IMR-90 (cell line): ENCODE results near the gene MARK4. TPM values are rescaled to one million over a fixed set of nuclear protein-coding genes. Genes with fewer than 3 reads are reported as not detected.

ENCODE experiments used
- ATAC-seq: fragments of 200-7000 bp; cut with Tn5 transposase; 2 replicates; pipeline ENCODE4 v1.9.1; 2020; ENCODE audit warnings: low read depth, mild to moderate bottlenecking, moderate library complexity
- BruUV-seq: library from RNA; stranded (reverse); fragments of 400-500 nt; replicated peaks from 2 replicates; lab custom pipeline; 2021; lab: Mats Ljungman, UMichigan
- CTCF ChIA-PET: fragments of 300-600 bp; formaldehyde crosslinking; extraction: SDS; loops from one replicate; lab custom pipeline; 2021; ENCODE audit warnings: antibody characterized with exemption; lab: Yijun Ruan, JAX
- POLR2A ChIA-PET: fragments of 300-600 bp; sonication (Branson Sonifier 250); formaldehyde crosslinking; loops from one replicate; lab custom pipeline; 2022; ENCODE audit warnings: antibody characterized with exemption; ENCODE audit not compliant: unreplicated experiment; lab: Charles Lee
- DNase-seq: peaks from one replicate; pipeline ENCODE4 v3.0.0; 2013
- H2AFZ ChIP-seq: replicated peaks from 2 replicates; pipeline ENCODE3; 2013; ENCODE audit warnings: low read length, mild to moderate bottlenecking; ENCODE audit not compliant: poor library complexity
- H2AK5ac ChIP-seq: 2 replicates; pipeline ENCODE4 v1.6.1; 2013; ENCODE audit warnings: low read depth, low read length, inconsistent platforms
- H2AK9ac ChIP-seq: replicated peaks from 2 replicates; pipeline ENCODE3; 2013; ENCODE audit warnings: mild to moderate bottlenecking, low read depth, low read length, moderate library complexity; ENCODE audit not compliant: poor library complexity
- H2BK120ac ChIP-seq: 2 replicates; pipeline ENCODE4 v1.6.1; 2013; ENCODE audit warnings: low read depth, low read length, inconsistent platforms
- H2BK15ac ChIP-seq: 3 replicates; pipeline ENCODE4 v1.6.1; 2013; ENCODE audit warnings: low read depth, low read length, inconsistent platforms
- H2BK20ac ChIP-seq: 2 replicates; pipeline ENCODE4 v1.6.1; 2013; ENCODE audit warnings: low read depth, mild to moderate bottlenecking, inconsistent platforms, low read length, moderate library complexity
- H2BK5ac ChIP-seq: 2 replicates; pipeline ENCODE4 v1.6.1; 2013; ENCODE audit warnings: mild to moderate bottlenecking, low read depth, low read length, inconsistent platforms; ENCODE audit not compliant: poor library complexity, severe bottlenecking
- H3K14ac ChIP-seq: replicated peaks from 2 replicates; pipeline ENCODE4 v1.6.1; 2013; ENCODE audit warnings: low read depth, low read length, inconsistent platforms
- H3K18ac ChIP-seq: 2 replicates; pipeline ENCODE4 v1.6.1; 2013; ENCODE audit warnings: low read depth, low read length, control low read depth
- H3K23ac ChIP-seq: 2 replicates; pipeline ENCODE4 v1.6.1; 2013; ENCODE audit warnings: low read depth, low read length, inconsistent platforms
- H3K27ac ChIP-seq: 2 replicates; pipeline ENCODE4 v1.5.1; 2013; ENCODE audit warnings: mild to moderate bottlenecking, control low read depth, low read length; ENCODE audit not compliant: insufficient read depth
- H3K27me3 ChIP-seq: 2 replicates; pipeline ENCODE4 v1.6.1; 2013; ENCODE audit warnings: low read length; ENCODE audit not compliant: control insufficient read depth, insufficient read depth
- H3K36me3 ChIP-seq: 2 replicates; pipeline ENCODE4 v1.6.1; 2013; ENCODE audit warnings: low read length, mixed read lengths; ENCODE audit not compliant: control insufficient read depth, insufficient read depth
- H3K4ac ChIP-seq: 2 replicates; pipeline ENCODE4 v1.6.1; 2013; ENCODE audit warnings: low read depth, low read length, inconsistent platforms
- H3K4me1 ChIP-seq: 2 replicates; pipeline ENCODE4 v1.6.1; 2013; ENCODE audit warnings: low read length, mixed read lengths; ENCODE audit not compliant: control insufficient read depth, insufficient read depth
- H3K4me2 ChIP-seq: 2 replicates; pipeline ENCODE4 v1.6.1; 2013; ENCODE audit warnings: low read depth, mild to moderate bottlenecking, control low read depth, low read length, moderate library complexity
- H3K4me3 ChIP-seq: 2 replicates; pipeline ENCODE4 v1.5.1; 2013; ENCODE audit warnings: low read depth, mild to moderate bottlenecking, control low read depth, low read length, moderate library complexity; ENCODE audit not compliant: insufficient read depth
- H3K56ac ChIP-seq: 2 replicates; pipeline ENCODE4 v1.6.1; 2013; ENCODE audit warnings: low read length, inconsistent platforms; ENCODE audit not compliant: insufficient read depth; ENCODE audit errors: extremely low read depth
- H3K79me1 ChIP-seq, 2 experiments: 2 replicates each; pipeline ENCODE4 v1.6.1; 2013; ENCODE audit warnings: low read length in 2 of 2, inconsistent platforms in 1 of 2, low read depth in 1 of 2
- H3K9ac ChIP-seq: 2 replicates; pipeline ENCODE4 v1.6.1; 2013; ENCODE audit warnings: low read depth, low read length, control low read depth
- H3K9me1 ChIP-seq: 2 replicates; pipeline ENCODE4 v1.6.1; 2013; ENCODE audit warnings: low read length, inconsistent platforms; ENCODE audit not compliant: insufficient read depth
- H3K9me3 ChIP-seq: 2 replicates; pipeline ENCODE4 v1.6.1; 2013; ENCODE audit warnings: low read length; ENCODE audit not compliant: control insufficient read depth, insufficient read depth
- H4K20me1 ChIP-seq: 2 replicates; pipeline ENCODE4 v1.6.1; 2013; ENCODE audit warnings: low read length, inconsistent platforms; ENCODE audit not compliant: insufficient read depth
- H4K5ac ChIP-seq: 2 replicates; pipeline ENCODE4 v1.6.1; 2013; ENCODE audit warnings: mild to moderate bottlenecking, low read depth, low read length, control low read depth
- H4K8ac ChIP-seq, 2 experiments: 2 replicates each; pipeline ENCODE4 v1.6.1; 2013; ENCODE audit warnings: low read depth in 2 of 2, low read length in 2 of 2, control low read depth in 1 of 2, inconsistent platforms in 1 of 2
- H4K91ac ChIP-seq: 2 replicates; pipeline ENCODE4 v1.6.1; 2013; ENCODE audit warnings: low read depth, low read length, inconsistent platforms; ENCODE audit not compliant: insufficient read depth
- CEBPB ChIP-seq: IDR thresholded peaks from 2 replicates; pipeline ENCODE4 v1.6.1; 2012; ENCODE audit warnings: low read depth, low read length, improper control_type of control experiment
- CHD1 ChIP-seq: IDR thresholded peaks from 2 replicates; pipeline ENCODE4 v1.6.1; 2012; ENCODE audit warnings: low read depth, low read length, improper control_type of control experiment
- CTCF ChIP-seq: conservative IDR thresholded peaks from 2 replicates; pipeline ENCODE4 v1.5.1; 2012; ENCODE audit warnings: mild to moderate bottlenecking, low read depth, low read length, improper control_type of control experiment
- MAFK ChIP-seq: IDR thresholded peaks from 2 replicates; pipeline ENCODE4 v1.6.1; 2012; ENCODE audit warnings: low read depth, low read length, improper control_type of control experiment
- MAZ ChIP-seq: IDR thresholded peaks from 2 replicates; pipeline ENCODE4 v1.6.1; 2012; ENCODE audit warnings: low read depth, mild to moderate bottlenecking, low read length, improper control_type of control experiment, moderate library complexity, borderline replicate concordance
- MXI1 ChIP-seq: IDR thresholded peaks from 2 replicates; pipeline ENCODE4 v1.6.1; 2012; ENCODE audit warnings: low read depth, mild to moderate bottlenecking, low read length, moderate library complexity, borderline replicate concordance
- NFE2L2 ChIP-seq: fragments of 150-350 bp; IDR thresholded peaks from 2 replicates; pipeline ENCODE4 v1.6.1; 2016; ENCODE audit warnings: low read depth, mild to moderate bottlenecking, low read length
- POLR2A ChIP-seq: IDR thresholded peaks from 2 replicates; pipeline ENCODE4 v1.6.1; 2012; ENCODE audit warnings: mild to moderate bottlenecking, low read depth, low read length
- RCOR1 ChIP-seq: IDR thresholded peaks from 2 replicates; pipeline ENCODE4 v1.6.1; 2012; ENCODE audit warnings: mild to moderate bottlenecking, low read length, improper control_type of control experiment; ENCODE audit not compliant: insufficient replicate concordance
- SMC3 ChIP-seq: fragments of 150-350 bp; IDR thresholded peaks from 2 replicates; pipeline ENCODE4 v1.6.1; 2016; ENCODE audit warnings: low read depth, mild to moderate bottlenecking, antibody characterized with exemption, low read length, moderate library complexity
- USF2 ChIP-seq: fragments of 150-350 bp; IDR thresholded peaks from 2 replicates; pipeline ENCODE4 v1.6.1; 2017; ENCODE audit warnings: mild to moderate bottlenecking, antibody characterized with exemption, low read length, low read depth
- WGBS, 2 experiments: methylation state at CpG; one replicate each; pipeline versions ENCODE4 v1.1.5 to v1.1.7; 2013; ENCODE audit warnings: missing lambda C conversion rate in 2 of 2; ENCODE audit not compliant: insufficient read length in 1 of 2; ENCODE audit errors: extremely low coverage in 2 of 2; 5-methylcytosine and 5-hydroxymethylcytosine counted together
- dilution Hi-C: fragments of 300-500 bp; cut with HindIII; formaldehyde crosslinking; loops from one replicate; pipeline ENCODE4 v1.14.3; 2018; ENCODE audit warnings: low sequenced_read_pairs; ENCODE audit not compliant: unreplicated experiment
- in situ Hi-C: fragments of 300-500 bp; cut with MboI; formaldehyde crosslinking; loops from 3 replicates; pipeline ENCODE4 v1.14.3; 2019; ENCODE audit warnings: low sequenced_read_pairs, inconsistent platforms, mixed read lengths
- intact Hi-C: fragments of 100-400 bp; cut with micrococcal nuclease; formaldehyde crosslinking; loops from 2 replicates; pipeline ENCODE4 v1.10.0; 2022
- polyA plus RNA-seq, 3 experiments: library from polyadenylated mRNA; depleted of rRNA; stranded (reverse); fragments of >200 nt; gene quantifications; 2 replicates each; pipeline ENCODE4 v1.2.3, GENCODE V29; 2012; ENCODE audit warnings: low replicate concordance in 1 of 3
- total RNA-seq: library from RNA; depleted of rRNA; stranded (reverse); fragments of >200 nt; gene quantifications from 2 replicates; pipeline ENCODE4 v1.2.3, GENCODE V29; 2012
- TF ChIP-seq, protein P1 (sequence below): fragments of 150-350 bp; IDR thresholded peaks from 2 replicates; pipeline ENCODE4 v1.6.1; 2016; ENCODE audit warnings: low read depth, mild to moderate bottlenecking, low read length, moderate library complexity, borderline replicate concordance

Gene MARK4
- total and polyA plus RNA-seq, 2 of the 4 experiments (the other 2 are of a cell fraction), result 11.3 to 20.7 TPM

DNA sequence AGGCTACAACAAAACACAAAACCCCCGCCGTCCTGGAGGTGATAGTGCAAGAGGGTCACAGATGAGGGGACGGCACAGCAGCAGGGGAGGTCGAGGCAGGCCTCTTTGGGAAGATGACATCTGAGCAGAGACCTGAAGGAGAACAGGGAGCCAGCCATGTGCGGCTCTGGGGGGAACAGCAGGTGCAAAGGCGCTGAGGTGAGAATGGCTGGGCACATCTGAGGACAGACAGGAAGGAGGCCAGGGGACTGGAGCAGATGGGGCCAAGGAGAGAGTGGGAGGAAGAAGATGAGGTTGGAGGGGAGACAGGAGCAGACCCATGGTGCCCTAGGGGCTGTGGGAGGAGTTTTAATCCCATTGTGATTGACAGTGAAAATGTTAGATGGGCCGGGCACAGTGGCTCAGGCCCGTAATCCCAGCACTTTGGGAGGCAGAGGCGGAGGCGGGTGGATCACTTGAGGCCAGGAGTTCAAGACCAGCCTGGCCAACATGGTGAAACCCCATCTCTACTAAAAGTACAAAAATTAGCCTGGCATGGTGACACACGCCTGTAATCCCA, 73.4 kb downstream of the MARK4 start:
- dilution Hi-C loops, result no loop called here
- no TSS peak for BruUV-seq

More for the DNA sequence above, 73.4 kb downstream of the MARK4 start:
- ChIA-PET POLR2A (no interaction called here), CTCF (no interaction called here)
- Histone ChIP-seq H4K5ac (no peak overlapping the region), H3K56ac (no peak overlapping the region), H3K27ac (no peak overlapping the region), H4K20me1 (no peaks in the 10 kb centered on the region), H2BK15ac (no peak overlapping the region), H3K4me1 (no peaks in the 10 kb centered on the region; the same call in 1 of the 2 replicates), H3K9ac (no peak overlapping the region), H3K9me1 (no peaks in the 10 kb centered on the region), H3K4me2 (no peak overlapping the region), H2AFZ (peak overlapping the region; percentile 32), H3K79me1 (no peaks in the 10 kb centered on the region), H2BK20ac (no peak overlapping the region), H3K9me3 (no peaks in the 10 kb centered on the region), H4K8ac (no peak overlapping the region), H2BK120ac (no peak overlapping the region), H3K23ac (no peak overlapping the region), H3K4ac (no peak overlapping the region), H3K4me3 (no peak overlapping the region), H3K18ac (no peak overlapping the region), H3K36me3 (no peaks in the 10 kb centered on the region), H4K91ac (no peak overlapping the region), H3K14ac (no peak overlapping the region), H3K27me3 (peaks cover 20% of the 10 kb centered on the region; the same call in 1 of the 2 replicates), H2AK9ac (no peak overlapping the region), H2BK5ac (no peak overlapping the region), H2AK5ac (no peak overlapping the region)
- DNase-seq (no peak), ATAC-seq (no peak)
- intact Hi-C loops (no loop called here), in situ Hi-C loops (no loop called here)
- TF ChIP-seq SMC3, result no peak
- no peak for TF ChIP-seq MAZ
- TF ChIP-seq MAFK, result no peak
- no peak for TF ChIP-seq USF2
- no peak for TF ChIP-seq CTCF
- no peak for TF ChIP-seq NFE2L2
- no peak for TF ChIP-seq CEBPB
- TF ChIP-seq POLR2A, result no peak
- no peak for TF ChIP-seq RCOR1
- no peak for TF ChIP-seq MXI1
- no peak for TF ChIP-seq CHD1
- TF ChIP-seq, protein P1, sequence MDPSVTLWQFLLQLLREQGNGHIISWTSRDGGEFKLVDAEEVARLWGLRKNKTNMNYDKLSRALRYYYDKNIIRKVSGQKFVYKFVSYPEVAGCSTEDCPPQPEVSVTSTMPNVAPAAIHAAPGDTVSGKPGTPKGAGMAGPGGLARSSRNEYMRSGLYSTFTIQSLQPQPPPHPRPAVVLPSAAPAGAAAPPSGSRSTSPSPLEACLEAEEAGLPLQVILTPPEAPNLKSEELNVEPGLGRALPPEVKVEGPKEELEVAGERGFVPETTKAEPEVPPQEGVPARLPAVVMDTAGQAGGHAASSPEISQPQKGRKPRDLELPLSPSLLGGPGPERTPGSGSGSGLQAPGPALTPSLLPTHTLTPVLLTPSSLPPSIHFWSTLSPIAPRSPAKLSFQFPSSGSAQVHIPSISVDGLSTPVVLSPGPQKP, result no peak
- 40% methylated on average over 5 of the region's 11 CpGs; no CpG with 5 or more reads in 1 of the 2 experiments for WGBS, 2 experiments
